HepG2 (cell line): ENCODE data around the gene SLC16A3. TPM values are rescaled to one million over a fixed set of nuclear protein-coding genes. Genes with fewer than 3 reads are reported as not detected.

Experiments
- ATAC-seq: fragments of 200-7000 bp; cut with Tn5 transposase; 3 replicates; pipeline ENCODE4 v1.9.1; 2020; ENCODE audit warnings: mild to moderate bottlenecking, moderate library complexity
- BruUV-seq: library from RNA; stranded (reverse); fragments of 400-500 nt; replicated peaks from 2 replicates; lab custom pipeline; 2021; lab: Mats Ljungman, UMichigan
- CTCF ChIA-PET: fragments of 300-600 bp; formaldehyde crosslinking; extraction: SDS; loops from one replicate; lab custom pipeline; 2021; ENCODE audit warnings: low total read pairs, inconsistent platforms, low intra/inter-chr PET ratio; lab: Yijun Ruan, JAX
- POLR2A ChIA-PET: fragments of 350-600 bp; sonication (Branson Sonifier 250); formaldehyde crosslinking; loops from one replicate; lab custom pipeline; 2020; ENCODE audit warnings: antibody characterized with exemption, inconsistent platforms; lab: Yijun Ruan, JAX
- DNase-seq: peaks from one replicate; pipeline ENCODE4 v3.0.0-alpha.2; 2015; ENCODE audit warnings: low spot score
- FAIRE-seq: peaks from 3 replicates; lab custom pipeline; 2011; peaks lifted over from hg19 to GRCh38; lab: Jason Lieb, UNC
- H2AFZ ChIP-seq: one replicate; pipeline ENCODE4 v1.6.1; 2011; ENCODE audit warnings: low read length, inconsistent platforms
- H3K27ac ChIP-seq: fragments of 300-600 bp; 3 replicates; pipeline ENCODE4 v1.8.0; 2011; ENCODE audit warnings: mixed run types, mild to moderate bottlenecking, mixed read lengths, low read length, inconsistent platforms; ENCODE audit not compliant: insufficient read depth; ENCODE audit errors: extremely low read length
- H3K27me3 ChIP-seq, 2 experiments: fragments of 200-600 bp in 1 of 2; 2 replicates in 1 of 2; 3 replicates in 1 of 2; pipeline versions ENCODE4 v1.6.0 to v1.8.0; 2011; ENCODE audit warnings: low read length in 2 of 2, mild to moderate bottlenecking in 2 of 2, moderate library complexity in 2 of 2, inconsistent platforms in 1 of 2; ENCODE audit not compliant: insufficient read depth in 2 of 2, control insufficient read depth in 1 of 2
- H3K36me3 ChIP-seq, 2 experiments: fragments of 200-600 bp in 1 of 2; replicated peaks in 1 of 2; 2 replicates in 1 of 2; 3 replicates in 1 of 2; pipeline versions ENCODE4 v1.5.1 to v1.8.0; 2011; ENCODE audit warnings: low read length in 2 of 2, inconsistent platforms in 1 of 2; ENCODE audit not compliant: insufficient read depth in 2 of 2, control insufficient read depth in 1 of 2
- H3K4me1 ChIP-seq: 2 replicates; pipeline ENCODE4 v1.5.1; 2012; ENCODE audit warnings: low read length, inconsistent platforms; ENCODE audit not compliant: insufficient read depth
- H3K4me2 ChIP-seq: 2 replicates; pipeline ENCODE4 v1.6.0; 2011; ENCODE audit warnings: low read depth, low read length, inconsistent platforms
- H3K4me3 ChIP-seq, 3 experiments: fragments of 200-600 bp in 1 of 3; sonication (generic), shearing (Covaris generic) in 1 of 3; replicated peaks in 1 of 3; 2 replicates each; pipeline ENCODE4 v1.5.1; 2011 to 2016; ENCODE audit warnings: low read length in 3 of 3, inconsistent platforms in 2 of 3, low read depth in 2 of 3, mild to moderate bottlenecking in 2 of 3, control low read depth in 1 of 3, mixed read lengths in 1 of 3; ENCODE audit not compliant: insufficient read depth in 1 of 3
- H3K79me2 ChIP-seq: one replicate; pipeline ENCODE4 v1.6.1; 2011; ENCODE audit warnings: low read length, inconsistent platforms; ENCODE audit not compliant: insufficient read depth
- H3K9ac ChIP-seq: 2 replicates; pipeline ENCODE4 v1.6.0; 2011; ENCODE audit warnings: mild to moderate bottlenecking, low read depth, low read length, inconsistent platforms; ENCODE audit not compliant: insufficient read depth
- H3K9me3 ChIP-seq: 2 replicates; pipeline ENCODE4 v1.5.1; 2012; ENCODE audit warnings: mild to moderate bottlenecking, low read length
- H4K20me1 ChIP-seq: 2 replicates; pipeline ENCODE4 v1.6.0; 2011; ENCODE audit warnings: inconsistent platforms, mild to moderate bottlenecking, low read length, moderate library complexity; ENCODE audit not compliant: insufficient read depth
- KDM2A ChIP-seq: sonication (generic); formaldehyde crosslinking; IDR thresholded peaks from 2 replicates; pipeline ENCODE4 v1.4.0; 2020; ENCODE audit warnings: low read depth, missing genetic modification reagents, borderline replicate concordance
- NCOR1 ChIP-seq: fragments of 200-600 bp; sonication (generic); IDR thresholded peaks from 2 replicates; pipeline ENCODE4 v1.7.0; 2017; ENCODE audit warnings: antibody characterized with exemption, low read length, borderline replicate concordance
- PAX8 ChIP-seq: sonication (generic); formaldehyde crosslinking; IDR thresholded peaks from 2 replicates; pipeline ENCODE4 v1.8.0; 2022; ENCODE audit warnings: mild to moderate bottlenecking, missing genetic modification reagents, borderline replicate concordance
- TRIM24 ChIP-seq: sonication (generic); formaldehyde crosslinking; IDR thresholded peaks from 2 replicates; pipeline ENCODE4 v1.8.0; 2022; ENCODE audit warnings: mild to moderate bottlenecking, missing genetic modification reagents
- ZNF567 ChIP-seq: sonication (generic); formaldehyde crosslinking; IDR thresholded peaks from 2 replicates; pipeline ENCODE4 v1.8.1; 2023; ENCODE audit warnings: mild to moderate bottlenecking, missing genetic modification reagents, borderline replicate concordance
- WGBS: methylation state at CpG from one replicate; pipeline ENCODE4 v1.1.6; 2017; ENCODE audit warnings: low lambda C conversion rate; 5-methylcytosine and 5-hydroxymethylcytosine counted together
- in situ Hi-C: cut with HindIII; loops from 2 replicates; pipeline ENCODE4 v1.10.0; 2017; ENCODE audit warnings: low pct_unique_long_range_greater_than_20kb; ENCODE audit not compliant: extremely low pct_ligation_motif_present
- intact Hi-C: fragments of 100-400 bp; cut with micrococcal nuclease; formaldehyde crosslinking; loops from one replicate; pipeline ENCODE4 v1.10.0; 2022; ENCODE audit not compliant: unreplicated experiment
- polyA plus RNA-seq, 8 experiments: library from polyadenylated mRNA; depleted of rRNA in 3 of 8; stranded (reverse) in 7 of 8; unstranded in 1 of 8; fragments of >200 nt; fragmentation: Illumina TruSeq in 4 of 8; extraction: Trizol in 4 of 8; gene quantifications; 2 replicates each; pipeline versions ENCODE4 v1.2.1 to v1.2.3, GENCODE V29; 2011 to 2016; ENCODE audit warnings: low read depth in 4 of 8, missing spikeins in 1 of 8, mixed read lengths in 1 of 8; ENCODE audit not compliant: insufficient read depth in 1 of 8
- total RNA-seq, 5 experiments: library from RNA; depleted of rRNA; stranded (reverse); fragments of >200 nt; fragmentation: Illumina TruSeq; extraction: Trizol; gene quantifications; 2 replicates each; pipeline ENCODE4 v1.2.3, GENCODE V29; 2016; ENCODE audit warnings: low read depth in 1 of 5
- TF ChIP-seq, protein P1 (sequence below): IDR thresholded peaks from 2 replicates; pipeline ENCODE4 v1.6.1; 2016; ENCODE audit warnings: missing compliant biosample characterization, missing genetic modification reagents, borderline replicate concordance
- TF ChIP-seq, protein P2 (sequence below): sonication (generic); formaldehyde crosslinking; IDR thresholded peaks from 2 replicates; pipeline ENCODE4 v1.9.0; 2022; ENCODE audit warnings: low read depth, missing genetic modification reagents
- TF ChIP-seq, protein P3 (sequence below): sonication (generic); formaldehyde crosslinking; IDR thresholded peaks from 2 replicates; pipeline ENCODE4 v1.4.0; 2020; ENCODE audit warnings: missing genetic modification reagents; ENCODE audit errors: not compliant biosample characterization
- TF ChIP-seq, protein P4 (sequence below): sonication (generic); formaldehyde crosslinking; IDR thresholded peaks from 2 replicates; pipeline ENCODE4 v1.8.0; 2023; ENCODE audit warnings: mild to moderate bottlenecking, missing genetic modification reagents
- TF ChIP-seq, protein P5 (sequence below): sonication (generic); formaldehyde crosslinking; IDR thresholded peaks from 2 replicates; pipeline ENCODE4 v1.4.0; 2020; ENCODE audit warnings: missing genetic modification reagents

Gene SLC16A3
- total and polyA plus RNA-seq, 2 of the 13 experiments (the other 11 are each of a cell fraction or from before 2014, with no cell fraction given): 242 to 349 TPM

DNA sequence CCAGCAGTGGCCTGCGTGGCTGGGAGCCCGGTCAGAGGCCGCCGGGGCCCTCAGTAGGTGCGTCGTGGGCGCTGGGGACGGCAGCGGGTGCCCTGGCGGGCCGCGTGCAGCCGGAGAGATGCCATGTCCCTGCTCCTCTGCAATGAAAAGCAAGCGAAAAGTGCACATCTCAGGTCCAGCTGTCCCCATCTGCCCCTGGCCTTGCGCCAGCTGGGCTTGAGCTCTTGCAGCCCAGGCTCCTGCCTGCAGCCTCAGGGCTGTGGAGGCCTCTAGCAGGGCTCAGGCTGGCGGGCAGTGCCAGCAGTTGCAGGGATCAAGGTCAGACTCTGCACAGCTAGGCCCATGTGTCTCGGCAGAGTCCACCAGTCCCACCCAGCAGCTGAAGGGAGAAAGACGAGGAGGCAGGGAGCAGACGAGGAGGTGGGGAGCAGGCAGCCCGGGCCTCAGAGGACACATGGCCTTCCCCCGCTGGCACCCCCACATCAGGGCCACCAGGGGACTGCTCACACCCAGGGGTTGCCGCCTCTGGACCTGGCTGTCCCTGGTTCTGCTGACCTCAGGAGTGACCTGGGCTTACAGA is 11.2 kb downstream of the SLC16A3 start:
- no TSS peak for BruUV-seq
- peaks cover 87% of the 10 kb centered on the region for H4K20me1 ChIP-seq
- in situ Hi-C loops (loop anchor here (5.0 kb wide), 1 partner anchor 82 kb away; no protein-coding TSS in a partner anchor), intact Hi-C loops (loop anchor here (10.0 kb wide), 1 partner anchor 135 kb away; no protein-coding TSS in a partner anchor)
- H3K27me3 ChIP-seq: no peaks in the 10 kb centered on the region
- peak overlapping the region in 1 of 3 experiments; percentile 17; a peak in 1 of 6 replicates for H3K4me3 ChIP-seq
- H3K9me3 ChIP-seq: no peaks in the 10 kb centered on the region
- ATAC-seq (peak; percentile 31), FAIRE-seq (peak; percentile 68), DNase-seq (peak; percentile 73)
- POLR2A ChIA-PET: interaction anchor here (0.8 to 7.2 kb wide), 13 partner anchors 10 to 287 kb away, joined by 3 to 96 read pairs (median 35); partner anchors contain the start of genes CCDC57, CSNK1D and SLC16A3
- H3K4me2 ChIP-seq: peak overlapping the region; percentile 64
- peaks cover 20% of the 10 kb centered on the region for H3K79me2 ChIP-seq
- no peak overlapping the region for H2AFZ ChIP-seq
- peaks cover 34 to 47% of the 10 kb centered on the region in 2 experiments for H3K36me3 ChIP-seq
- WGBS: 50% methylated on average over 13 of the region's 22 CpGs
- H3K27ac ChIP-seq: peak overlapping the region; percentile 72
- H3K9ac ChIP-seq: peak overlapping the region; percentile 41
- CTCF ChIA-PET: no interaction called here
- peaks cover 93% of the 10 kb centered on the region for H3K4me1 ChIP-seq
- TF ChIP-seq, protein P1, sequence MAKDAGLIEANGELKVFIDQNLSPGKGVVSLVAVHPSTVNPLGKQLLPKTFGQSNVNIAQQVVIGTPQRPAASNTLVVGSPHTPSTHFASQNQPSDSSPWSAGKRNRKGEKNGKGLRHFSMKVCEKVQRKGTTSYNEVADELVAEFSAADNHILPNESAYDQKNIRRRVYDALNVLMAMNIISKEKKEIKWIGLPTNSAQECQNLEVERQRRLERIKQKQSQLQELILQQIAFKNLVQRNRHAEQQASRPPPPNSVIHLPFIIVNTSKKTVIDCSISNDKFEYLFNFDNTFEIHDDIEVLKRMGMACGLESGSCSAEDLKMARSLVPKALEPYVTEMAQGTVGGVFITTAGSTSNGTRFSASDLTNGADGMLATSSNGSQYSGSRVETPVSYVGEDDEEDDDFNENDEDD (CRISPR knock-in tag): peak; percentile 31; the same call in 1 of the 2 replicates
- peak; percentile 20 for TF ChIP-seq NCOR1
- TF ChIP-seq, protein P2, sequence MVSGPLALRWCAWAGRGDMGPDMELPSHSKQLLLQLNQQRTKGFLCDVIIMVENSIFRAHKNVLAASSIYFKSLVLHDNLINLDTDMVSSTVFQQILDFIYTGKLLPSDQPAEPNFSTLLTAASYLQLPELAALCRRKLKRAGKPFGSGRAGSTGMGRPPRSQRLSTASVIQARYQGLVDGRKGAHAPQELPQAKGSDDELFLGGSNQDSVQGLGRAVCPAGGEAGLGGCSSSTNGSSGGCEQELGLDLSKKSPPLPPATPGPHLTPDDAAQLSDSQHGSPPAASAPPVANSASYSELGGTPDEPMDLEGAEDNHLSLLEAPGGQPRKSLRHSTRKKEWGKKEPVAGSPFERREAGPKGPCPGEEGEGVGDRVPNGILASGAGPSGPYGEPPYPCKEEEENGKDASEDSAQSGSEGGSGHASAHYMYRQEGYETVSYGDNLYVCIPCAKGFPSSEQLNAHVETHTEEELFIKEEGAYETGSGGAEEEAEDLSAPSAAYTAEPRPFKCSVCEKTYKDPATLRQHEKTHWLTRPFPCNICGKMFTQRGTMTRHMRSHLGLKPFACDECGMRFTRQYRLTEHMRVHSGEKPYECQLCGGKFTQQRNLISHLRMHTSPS (CRISPR knock-in tag): peak; percentile 99
- TF ChIP-seq, protein P3, sequence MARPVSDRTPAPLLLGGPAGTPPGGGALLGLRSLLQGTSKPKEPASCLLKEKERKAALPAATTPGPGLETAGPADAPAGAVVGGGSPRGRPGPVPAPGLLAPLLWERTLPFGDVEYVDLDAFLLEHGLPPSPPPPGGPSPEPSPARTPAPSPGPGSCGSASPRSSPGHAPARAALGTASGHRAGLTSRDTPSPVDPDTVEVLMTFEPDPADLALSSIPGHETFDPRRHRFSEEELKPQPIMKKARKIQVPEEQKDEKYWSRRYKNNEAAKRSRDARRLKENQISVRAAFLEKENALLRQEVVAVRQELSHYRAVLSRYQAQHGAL: no peak
- no peak for TF ChIP-seq ZNF567
- peak; percentile 83 for TF ChIP-seq KDM2A
- TF ChIP-seq, protein P4, sequence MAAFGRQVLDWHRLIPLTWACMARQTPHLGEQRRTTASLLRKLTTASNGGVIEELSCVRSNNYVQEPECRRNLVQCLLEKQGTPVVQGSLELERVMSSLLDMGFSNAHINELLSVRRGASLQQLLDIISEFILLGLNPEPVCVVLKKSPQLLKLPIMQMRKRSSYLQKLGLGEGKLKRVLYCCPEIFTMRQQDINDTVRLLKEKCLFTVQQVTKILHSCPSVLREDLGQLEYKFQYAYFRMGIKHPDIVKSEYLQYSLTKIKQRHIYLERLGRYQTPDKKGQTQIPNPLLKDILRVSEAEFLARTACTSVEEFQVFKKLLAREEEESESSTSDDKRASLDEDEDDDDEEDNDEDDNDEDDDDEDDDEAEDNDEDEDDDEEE (CRISPR knock-in tag): 0 out of 2 replicates have a peak, but pooled peaks have one; percentile 58
- TF ChIP-seq, protein P5, sequence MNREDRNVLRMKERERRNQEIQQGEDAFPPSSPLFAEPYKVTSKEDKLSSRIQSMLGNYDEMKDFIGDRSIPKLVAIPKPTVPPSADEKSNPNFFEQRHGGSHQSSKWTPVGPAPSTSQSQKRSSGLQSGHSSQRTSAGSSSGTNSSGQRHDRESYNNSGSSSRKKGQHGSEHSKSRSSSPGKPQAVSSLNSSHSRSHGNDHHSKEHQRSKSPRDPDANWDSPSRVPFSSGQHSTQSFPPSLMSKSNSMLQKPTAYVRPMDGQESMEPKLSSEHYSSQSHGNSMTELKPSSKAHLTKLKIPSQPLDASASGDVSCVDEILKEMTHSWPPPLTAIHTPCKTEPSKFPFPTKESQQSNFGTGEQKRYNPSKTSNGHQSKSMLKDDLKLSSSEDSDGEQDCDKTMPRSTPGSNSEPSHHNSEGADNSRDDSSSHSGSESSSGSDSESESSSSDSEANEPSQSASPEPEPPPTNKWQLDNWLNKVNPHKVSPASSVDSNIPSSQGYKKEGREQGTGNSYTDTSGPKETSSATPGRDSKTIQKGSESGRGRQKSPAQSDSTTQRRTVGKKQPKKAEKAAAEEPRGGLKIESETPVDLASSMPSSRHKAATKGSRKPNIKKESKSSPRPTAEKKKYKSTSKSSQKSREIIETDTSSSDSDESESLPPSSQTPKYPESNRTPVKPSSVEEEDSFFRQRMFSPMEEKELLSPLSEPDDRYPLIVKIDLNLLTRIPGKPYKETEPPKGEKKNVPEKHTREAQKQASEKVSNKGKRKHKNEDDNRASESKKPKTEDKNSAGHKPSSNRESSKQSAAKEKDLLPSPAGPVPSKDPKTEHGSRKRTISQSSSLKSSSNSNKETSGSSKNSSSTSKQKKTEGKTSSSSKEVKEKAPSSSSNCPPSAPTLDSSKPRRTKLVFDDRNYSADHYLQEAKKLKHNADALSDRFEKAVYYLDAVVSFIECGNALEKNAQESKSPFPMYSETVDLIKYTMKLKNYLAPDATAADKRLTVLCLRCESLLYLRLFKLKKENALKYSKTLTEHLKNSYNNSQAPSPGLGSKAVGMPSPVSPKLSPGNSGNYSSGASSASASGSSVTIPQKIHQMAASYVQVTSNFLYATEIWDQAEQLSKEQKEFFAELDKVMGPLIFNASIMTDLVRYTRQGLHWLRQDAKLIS (CRISPR knock-in tag): 0 out of 2 replicates have a peak, but pooled peaks have one; percentile 38
- no peak for TF ChIP-seq PAX8 (CRISPR knock-in tag)
- TF ChIP-seq TRIM24: peak; percentile 62
